Glutamatergic neuron (in vitro differentiated cells): ENCODE results near the gene COX8A. TPM values are rescaled to one million over a fixed set of nuclear protein-coding genes. Genes with fewer than 3 reads are reported as not detected.

Source experiments
- DNase-seq: peaks from one replicate; pipeline ENCODE4 v3.0.0; 2022
- H3K27ac Mint-ChIP-seq: one replicate; pipeline ENCODE4 v1.8.0; 2020; ENCODE audit warnings: mild to moderate bottlenecking, mixed read lengths, inconsistent platforms; ENCODE audit not compliant: unreplicated experiment
- H3K27me3 Mint-ChIP-seq: one replicate; pipeline ENCODE4 v1.8.0; 2020; ENCODE audit warnings: mild to moderate bottlenecking, moderate library complexity, mixed read lengths, inconsistent platforms; ENCODE audit not compliant: unreplicated experiment
- H3K36me3 Mint-ChIP-seq: one replicate; pipeline ENCODE4 v1.8.0; 2020; ENCODE audit warnings: mild to moderate bottlenecking, mixed read lengths, inconsistent platforms; ENCODE audit not compliant: unreplicated experiment
- H3K4me1 Mint-ChIP-seq: one replicate; pipeline ENCODE4 v1.8.0; 2020; ENCODE audit warnings: mild to moderate bottlenecking, low read depth, mixed read lengths, inconsistent platforms; ENCODE audit not compliant: unreplicated experiment
- H3K4me3 Mint-ChIP-seq: one replicate; pipeline ENCODE4 v1.8.0; 2020; ENCODE audit warnings: mild to moderate bottlenecking, mixed read lengths, inconsistent platforms; ENCODE audit not compliant: unreplicated experiment
- H3K9me3 Mint-ChIP-seq: one replicate; pipeline ENCODE4 v1.8.0; 2020; ENCODE audit warnings: mild to moderate bottlenecking, moderate library complexity, mixed read lengths, inconsistent platforms; ENCODE audit not compliant: unreplicated experiment
- CTCF ChIP-seq: fragments of 200-600 bp; sonication (generic); IDR thresholded peaks from one replicate; pipeline ENCODE4 v1.5.0; 2021; ENCODE audit not compliant: partially characterized antibody, unreplicated experiment
- total RNA-seq: library from RNA; stranded (reverse); fragmentation: NEBNext Ultra II Directional; extraction: Animal tissue kit (Norgen Biotek cat#: 25700); gene quantifications from one replicate; pipeline ENCODE4 v1.2.1, GENCODE V29; 2021; ENCODE audit not compliant: unreplicated experiment

COX8A gene
- total RNA-seq, 1 donor from 2014 or later = 289 TPM

GRCh38 chr11:63993993-63994392, 19.6 kb downstream of the COX8A start:
- Mint-ChIP-seq H3K9me3 (peaks cover 7% of the 10 kb centered on the region), H3K4me3 (no peak overlapping the region), H3K36me3 (no peaks in the 10 kb centered on the region), H3K27ac (no peak overlapping the region), H3K4me1 (peaks cover 10% of the 10 kb centered on the region), H3K27me3 (peaks cover 9% of the 10 kb centered on the region)
- TF ChIP-seq CTCF = no peak
- no peak for DNase-seq

- no peak overlapping the region for H3K27ac Mint-ChIP-seq
- peaks cover 12% of the 10 kb centered on the region for H3K27me3 Mint-ChIP-seq
- DNase-seq = no peak
- no peak for TF ChIP-seq CTCF
- peaks cover 5% of the 10 kb centered on the region for H3K9me3 Mint-ChIP-seq
- H3K36me3 Mint-ChIP-seq = no peaks in the 10 kb centered on the region
- H3K4me3 Mint-ChIP-seq = no peak overlapping the region
- H3K4me1 Mint-ChIP-seq = peaks cover 8% of the 10 kb centered on the region
Observed at GRCh38 chr11:63996512-63996911, 22.1 kb downstream of the COX8A start.

- H3K4me1 Mint-ChIP-seq = peaks cover 12% of the 10 kb centered on the region
- peaks cover 5% of the 10 kb centered on the region for H3K9me3 Mint-ChIP-seq
- H3K27ac Mint-ChIP-seq = no peak overlapping the region
- DNase-seq = no peak
- H3K27me3 Mint-ChIP-seq = peaks cover 15% of the 10 kb centered on the region
- no peaks in the 10 kb centered on the region for H3K36me3 Mint-ChIP-seq
- no peak overlapping the region for H3K4me3 Mint-ChIP-seq
- TF ChIP-seq CTCF = no peak
Observed at GRCh38 chr11:63997104-63997700, 22.8 kb downstream of the COX8A start.

- no peaks in the 10 kb centered on the region for H3K36me3 Mint-ChIP-seq
- TF ChIP-seq CTCF = no peak
- peaks cover 5% of the 10 kb centered on the region for H3K9me3 Mint-ChIP-seq
- no peak overlapping the region for H3K4me3 Mint-ChIP-seq
- H3K4me1 Mint-ChIP-seq = peaks cover 12% of the 10 kb centered on the region
- H3K27ac Mint-ChIP-seq = no peak overlapping the region
- peaks cover 15% of the 10 kb centered on the region for H3K27me3 Mint-ChIP-seq
- DNase-seq = no peak
Observed at GRCh38 chr11:63997801-63998337, 23.4 kb downstream of the COX8A start.

GRCh38 chr11:63998558-63999348, 24.3 kb downstream of the COX8A start:
- H3K27me3 Mint-ChIP-seq = peaks cover 16% of the 10 kb centered on the region
- H3K9me3 Mint-ChIP-seq = peaks cover 2% of the 10 kb centered on the region
- no peaks in the 10 kb centered on the region for H3K36me3 Mint-ChIP-seq
- TF ChIP-seq CTCF = no peak
- peaks cover 12% of the 10 kb centered on the region for H3K4me1 Mint-ChIP-seq
- no peak overlapping the region for H3K4me3 Mint-ChIP-seq
- DNase-seq = peak; percentile 55
- no peak overlapping the region for H3K27ac Mint-ChIP-seq
